ENCODE data around the gene FAM20B.

Gene FAM20B

GRCh38 chr1:179115181-179115580, 89.5 kb downstream of the FAM20B start:
- Histone ChIP-seq H3K4me3 (ENCODE audit: low read depth, low read length) (no peak overlapping the region), H3K27me3 (no peaks in the 10 kb centered on the region), H3K9me3 (no peaks in the 10 kb centered on the region), H3K36me3 (peaks cover 35% of the 10 kb centered on the region), H3K4me1 (no peaks in the 10 kb centered on the region)
- no peak for DNase-seq
- TF ChIP-seq, protein P1, sequence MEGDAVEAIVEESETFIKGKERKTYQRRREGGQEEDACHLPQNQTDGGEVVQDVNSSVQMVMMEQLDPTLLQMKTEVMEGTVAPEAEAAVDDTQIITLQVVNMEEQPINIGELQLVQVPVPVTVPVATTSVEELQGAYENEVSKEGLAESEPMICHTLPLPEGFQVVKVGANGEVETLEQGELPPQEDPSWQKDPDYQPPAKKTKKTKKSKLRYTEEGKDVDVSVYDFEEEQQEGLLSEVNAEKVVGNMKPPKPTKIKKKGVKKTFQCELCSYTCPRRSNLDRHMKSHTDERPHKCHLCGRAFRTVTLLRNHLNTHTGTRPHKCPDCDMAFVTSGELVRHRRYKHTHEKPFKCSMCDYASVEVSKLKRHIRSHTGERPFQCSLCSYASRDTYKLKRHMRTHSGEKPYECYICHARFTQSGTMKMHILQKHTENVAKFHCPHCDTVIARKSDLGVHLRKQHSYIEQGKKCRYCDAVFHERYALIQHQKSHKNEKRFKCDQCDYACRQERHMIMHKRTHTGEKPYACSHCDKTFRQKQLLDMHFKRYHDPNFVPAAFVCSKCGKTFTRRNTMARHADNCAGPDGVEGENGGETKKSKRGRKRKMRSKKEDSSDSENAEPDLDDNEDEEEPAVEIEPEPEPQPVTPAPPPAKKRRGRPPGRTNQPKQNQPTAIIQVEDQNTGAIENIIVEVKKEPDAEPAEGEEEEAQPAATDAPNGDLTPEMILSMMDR (IDR thresholded peaks at IDR 0.05; ENCODE audit: low read depth, low read length), result no peak

GRCh38 chr1:179119513-179119912, 93.8 kb downstream of the FAM20B start:
- no peaks in the 10 kb centered on the region for H3K27me3 ChIP-seq
- TF ChIP-seq, protein P1 (IDR thresholded peaks at IDR 0.05; ENCODE audit: low read depth, low read length), result no peak
- DNase-seq, result no peak
- no peak overlapping the region for H3K4me3 ChIP-seq (ENCODE audit: low read depth, low read length)
- 0 out of 2 replicates have a peak, but pooled peaks cover 4% of the 10 kb centered on the region for H3K4me1 ChIP-seq
- peaks cover 21% of the 10 kb centered on the region for H3K36me3 ChIP-seq
- H3K9me3 ChIP-seq, result no peaks in the 10 kb centered on the region

GRCh38 chr1:179120736-179121135, 95.0 kb downstream of the FAM20B start:
- H3K27me3 ChIP-seq, result no peaks in the 10 kb centered on the region
- no peaks in the 10 kb centered on the region for H3K9me3 ChIP-seq
- TF ChIP-seq, protein P1 (IDR thresholded peaks at IDR 0.05; ENCODE audit: low read depth, low read length), result no peak
- no peak overlapping the region for H3K4me3 ChIP-seq (ENCODE audit: low read depth, low read length)
- no peak for DNase-seq
- H3K36me3 ChIP-seq, result peaks cover 25% of the 10 kb centered on the region
- H3K4me1 ChIP-seq, result 0 out of 2 replicates have a peak, but pooled peaks cover 4% of the 10 kb centered on the region

DNA sequence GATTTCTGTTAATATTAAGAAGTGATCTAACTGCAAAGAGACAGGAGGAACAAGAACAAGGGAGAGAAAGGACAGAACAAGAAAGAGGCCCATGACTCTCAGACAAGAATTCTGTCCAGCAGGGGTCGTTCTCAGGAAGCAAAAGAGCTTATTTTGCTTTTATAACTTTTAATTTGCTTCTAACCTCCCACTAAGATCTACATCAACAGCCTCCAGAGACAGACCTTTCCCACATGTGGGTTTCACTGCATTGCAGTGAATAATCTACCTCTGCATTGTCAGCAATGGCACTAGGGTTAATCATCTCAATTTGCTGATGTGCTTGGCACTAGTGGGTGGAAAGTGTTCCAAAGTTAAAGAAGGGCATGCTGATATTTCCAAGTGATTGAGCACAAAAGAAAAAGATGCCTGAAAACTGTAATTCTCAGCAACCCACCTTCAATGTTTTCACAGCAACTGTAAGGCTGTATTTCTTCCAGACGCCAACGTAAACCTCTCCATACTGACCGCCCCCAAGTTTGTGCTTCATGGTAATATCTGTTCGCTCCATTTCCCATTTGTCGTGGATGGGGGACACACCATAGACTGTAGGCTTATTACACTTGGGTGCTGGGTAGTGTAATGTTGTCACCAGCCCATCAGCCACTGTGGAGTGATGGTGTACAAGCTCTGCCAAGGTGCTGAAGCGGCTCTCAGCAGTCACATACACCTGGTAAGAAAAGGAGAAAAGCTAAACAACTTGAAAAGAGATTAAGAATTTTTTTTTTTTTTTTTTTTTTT, 95.7 kb downstream of the FAM20B start:
- peak; percentile 56 for DNase-seq
- Histone ChIP-seq H3K27me3 (no peaks in the 10 kb centered on the region), H3K4me1 (0 out of 2 replicates have a peak, but pooled peaks cover 4% of the 10 kb centered on the region), H3K9me3 (no peaks in the 10 kb centered on the region), H3K4me3 (ENCODE audit: low read depth, low read length) (no peak overlapping the region), H3K36me3 (peaks cover 30% of the 10 kb centered on the region)
- TF ChIP-seq, protein P1 (IDR thresholded peaks at IDR 0.05; ENCODE audit: low read depth, low read length), result peak; percentile 72

- no peak overlapping the region for H3K4me3 ChIP-seq (ENCODE audit: low read depth, low read length)
- no peak for DNase-seq
- peaks cover 17% of the 10 kb centered on the region for H3K36me3 ChIP-seq
- TF ChIP-seq, protein P1 (IDR thresholded peaks at IDR 0.05; ENCODE audit: low read depth, low read length), result no peak
- H3K9me3 ChIP-seq, result no peaks in the 10 kb centered on the region
- H3K4me1 ChIP-seq, result 0 out of 2 replicates have a peak, but pooled peaks cover 4% of the 10 kb centered on the region
- no peaks in the 10 kb centered on the region for H3K27me3 ChIP-seq
These were observed 99.2 kb downstream of the FAM20B start for GRCh38 chr1:179124873-179125272.

All from BE2C (cell line).